Right ventricle myocardium inferior (tissue), 1 donor: ENCODE measurements around the gene CYTH3. TPM values are rescaled to one million over a fixed set of nuclear protein-coding genes. Genes with fewer than 3 reads are reported as not detected.
"Not testable (repeated sequence)": the region's sequence is repeated elsewhere in the genome, so short reads cannot be mapped to it uniquely, and the experiment has no call there.

Experiments used
- ATAC-seq: fragments of 200-7000 bp; cut with Tn5 transposase; one replicate; pipeline ENCODE4 v1.9.1; 2020; ENCODE audit warnings: mild to moderate bottlenecking, moderate library complexity
- DNase-seq: peaks from one replicate; pipeline ENCODE4 v3.0.0; 2021; ENCODE audit errors: missing footprints
- intact Hi-C: fragments of 100-400 bp; cut with DNase I; formaldehyde crosslinking; loops from one replicate; pipeline ENCODE4 v1.11.0; 2022
- long read RNA-seq: library from polyadenylated mRNA; unstranded; transcript quantifications from one replicate; pipeline ENCODE4 v2.0.0, GENCODE V29; 2021
- total RNA-seq: library from RNA; stranded (reverse); fragmentation: NEBNext Ultra II Directional; extraction: Animal tissue kit (Norgen Biotek cat#: 25700); gene quantifications from one replicate; pipeline ENCODE4 v1.2.1, GENCODE V29; 2021
- donor health status: DM: no; HTN: yes; CAD: no; lungs with severe emphysema.

CYTH3 gene, protein sequence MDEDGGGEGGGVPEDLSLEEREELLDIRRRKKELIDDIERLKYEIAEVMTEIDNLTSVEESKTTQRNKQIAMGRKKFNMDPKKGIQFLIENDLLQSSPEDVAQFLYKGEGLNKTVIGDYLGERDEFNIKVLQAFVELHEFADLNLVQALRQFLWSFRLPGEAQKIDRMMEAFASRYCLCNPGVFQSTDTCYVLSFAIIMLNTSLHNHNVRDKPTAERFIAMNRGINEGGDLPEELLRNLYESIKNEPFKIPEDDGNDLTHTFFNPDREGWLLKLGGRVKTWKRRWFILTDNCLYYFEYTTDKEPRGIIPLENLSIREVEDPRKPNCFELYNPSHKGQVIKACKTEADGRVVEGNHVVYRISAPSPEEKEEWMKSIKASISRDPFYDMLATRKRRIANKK
- total RNA-seq: 30.3 TPM
- long read RNA-seq, full-length matches to known transcripts: 33 of 48 reads
- long read RNA-seq, partial matches to known transcripts: 5 of 48 reads
- long read RNA-seq, other reads (novel, unspliced or antisense): 10 of 48 reads

DNA sequence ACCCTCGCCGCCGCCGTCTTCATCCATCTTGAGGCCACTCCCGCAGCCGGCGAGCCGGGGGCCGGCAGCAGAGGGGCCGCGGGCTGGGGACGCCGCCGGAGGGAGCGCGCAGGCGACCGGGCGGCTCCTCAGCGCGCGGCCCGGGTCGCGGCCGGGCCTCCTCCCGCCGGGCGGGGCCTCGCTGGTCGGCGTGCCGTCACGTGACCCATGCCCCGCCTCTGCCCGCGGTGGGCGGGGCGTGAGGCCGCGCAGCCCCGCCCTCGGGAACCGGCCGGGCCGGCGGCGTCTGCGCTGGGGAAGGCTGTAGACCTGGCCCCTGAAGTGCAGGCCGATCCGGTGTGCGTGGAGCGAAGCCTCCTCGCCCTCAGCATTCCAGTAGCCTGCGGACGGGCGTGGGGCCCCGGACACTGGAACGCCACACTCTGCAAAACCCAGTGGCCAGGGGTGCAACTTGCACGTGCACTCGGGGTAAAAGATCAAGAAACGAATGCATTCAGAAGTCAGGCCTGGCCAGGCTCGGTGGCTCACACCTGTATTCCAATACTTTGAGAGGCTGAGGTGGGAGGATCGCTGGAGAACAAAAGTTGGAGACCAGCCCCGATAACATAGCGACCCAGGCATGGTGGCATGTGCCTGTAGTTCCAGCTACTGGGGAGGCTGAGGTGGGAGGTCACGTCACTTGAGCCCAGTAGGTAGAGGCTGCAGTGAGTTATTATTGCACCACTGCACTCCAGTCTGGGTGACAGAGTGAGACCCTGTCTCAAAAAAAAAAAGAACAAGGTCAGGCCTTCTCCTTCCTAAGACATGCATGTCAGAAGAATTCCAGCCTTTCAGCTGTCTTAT, at the start of gene CYTH3:
Gene CYTH3 (minus strand): TSS at position 144 of the 843 bp plus-strand sequence. CDS start 117 bp downstream, at position 27.
- intact Hi-C loops: loop anchor here (5.0 kb wide), 2 partner anchors 45 kb away; no protein-coding TSS in a partner anchor
- DNase-seq (peak; percentile 91), ATAC-seq (peak; percentile 95)

DNA sequence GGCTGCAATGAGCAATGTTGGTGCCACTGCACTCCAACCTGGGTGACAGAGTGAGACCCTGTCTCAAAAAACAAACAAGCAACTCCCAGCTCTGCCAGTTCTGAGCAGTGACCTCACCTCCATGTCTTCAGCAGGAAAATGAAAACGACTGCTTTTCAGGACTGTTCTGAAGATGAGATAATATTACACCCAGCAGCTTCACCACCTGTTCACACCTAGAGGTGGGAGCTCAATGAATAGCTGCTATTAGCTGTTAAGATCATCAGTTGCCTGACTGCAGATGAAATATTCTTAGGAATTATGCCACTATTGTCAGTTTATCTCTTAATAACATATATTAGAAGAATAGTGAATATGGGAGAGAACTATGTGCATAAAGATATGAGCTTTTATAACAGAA, 48.4 kb upstream of the CYTH3 start:
- DNase-seq (no peak), ATAC-seq (no peak)
- intact Hi-C loops: no loop called here

DNA sequence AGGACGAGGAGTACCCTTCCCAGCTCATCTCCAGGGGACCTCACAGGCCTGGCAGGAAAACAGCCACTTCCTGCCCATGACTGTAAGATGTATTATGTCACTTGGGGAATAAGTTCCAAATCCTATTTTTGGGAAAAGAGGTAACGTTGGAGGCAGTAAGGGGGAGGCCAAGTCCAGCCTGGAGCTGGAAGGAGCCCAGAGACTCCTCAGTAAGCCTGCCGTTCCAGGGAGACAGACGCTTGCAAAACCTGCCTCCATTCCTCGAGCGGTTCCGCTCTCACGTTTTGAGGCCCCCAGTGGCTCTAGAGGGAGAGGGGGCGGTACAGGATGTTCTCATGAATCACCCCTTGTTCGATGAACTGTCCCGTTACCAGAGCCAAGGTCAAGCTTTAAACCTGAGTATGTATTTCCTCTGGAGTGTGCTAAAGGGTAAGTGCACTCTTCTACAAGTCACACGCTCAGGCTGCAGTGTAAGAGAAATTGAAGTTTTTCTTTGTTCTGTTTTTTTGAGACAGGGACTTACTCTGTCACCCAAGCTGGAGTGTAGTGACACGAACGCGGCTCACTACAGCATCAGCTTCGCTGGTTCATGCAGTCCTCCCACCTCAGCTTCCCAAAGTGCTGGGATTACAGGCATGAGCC, 45.5 kb upstream of the CYTH3 start:
- peak; percentile 93 for ATAC-seq
- intact Hi-C loops: loop anchor here (5.0 kb wide), 1 partner anchor 46 kb away; the partner anchor contains the start of gene CYTH3

DNA sequence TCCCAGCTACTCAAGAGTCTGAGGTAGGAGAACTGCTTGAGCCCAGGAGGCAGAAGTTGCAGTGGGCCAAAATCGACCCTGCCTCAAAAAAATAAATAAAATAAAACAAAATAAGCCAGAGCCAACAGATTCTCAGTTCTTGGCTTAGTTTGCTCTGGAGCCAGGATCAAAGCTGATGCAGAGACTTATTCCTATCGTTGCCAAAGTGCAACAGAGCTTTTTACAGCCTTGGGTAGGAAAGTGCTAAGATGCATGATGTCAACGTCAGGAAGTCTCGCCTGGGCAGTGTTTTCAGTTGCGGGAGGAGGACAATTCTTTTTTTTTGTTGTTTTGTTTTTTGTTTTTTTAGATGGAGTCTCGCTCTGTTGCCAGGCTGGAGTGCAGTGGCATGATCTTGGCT, 43.8 kb upstream of the CYTH3 start:
- intact Hi-C loops: loop anchor here (5.0 kb wide), 1 partner anchor 44 kb away; the partner anchor contains the start of gene CYTH3
- no peak for DNase-seq
- no peak for ATAC-seq

More for the DNA sequence above, 45.5 kb upstream of the CYTH3 start:
- peak; percentile 80 for DNase-seq

DNA sequence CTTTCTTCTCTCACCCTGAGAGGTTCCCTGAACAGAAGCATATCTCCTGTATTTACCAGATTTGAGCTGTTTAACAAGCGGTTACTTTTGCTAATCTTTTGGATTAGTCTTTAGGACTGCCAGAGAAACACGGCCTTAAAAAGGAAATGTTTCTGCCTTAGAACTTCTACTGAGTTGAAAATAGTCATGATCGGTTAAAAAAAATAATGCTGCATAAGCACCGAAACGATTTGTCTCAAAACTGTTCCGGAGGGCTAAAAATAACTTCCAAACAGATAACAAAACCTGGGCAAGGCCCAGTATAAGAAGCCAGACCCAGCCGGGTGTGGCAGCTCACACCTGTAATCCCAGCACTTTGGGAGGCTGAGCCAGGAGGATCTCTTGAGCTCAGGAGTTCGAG, 43.3 kb upstream of the CYTH3 start:
- ATAC-seq: no peak
- no peak for DNase-seq
- intact Hi-C loops: loop anchor here (5.0 kb wide), 1 partner anchor 43 kb away; the partner anchor contains the start of gene CYTH3

DNA sequence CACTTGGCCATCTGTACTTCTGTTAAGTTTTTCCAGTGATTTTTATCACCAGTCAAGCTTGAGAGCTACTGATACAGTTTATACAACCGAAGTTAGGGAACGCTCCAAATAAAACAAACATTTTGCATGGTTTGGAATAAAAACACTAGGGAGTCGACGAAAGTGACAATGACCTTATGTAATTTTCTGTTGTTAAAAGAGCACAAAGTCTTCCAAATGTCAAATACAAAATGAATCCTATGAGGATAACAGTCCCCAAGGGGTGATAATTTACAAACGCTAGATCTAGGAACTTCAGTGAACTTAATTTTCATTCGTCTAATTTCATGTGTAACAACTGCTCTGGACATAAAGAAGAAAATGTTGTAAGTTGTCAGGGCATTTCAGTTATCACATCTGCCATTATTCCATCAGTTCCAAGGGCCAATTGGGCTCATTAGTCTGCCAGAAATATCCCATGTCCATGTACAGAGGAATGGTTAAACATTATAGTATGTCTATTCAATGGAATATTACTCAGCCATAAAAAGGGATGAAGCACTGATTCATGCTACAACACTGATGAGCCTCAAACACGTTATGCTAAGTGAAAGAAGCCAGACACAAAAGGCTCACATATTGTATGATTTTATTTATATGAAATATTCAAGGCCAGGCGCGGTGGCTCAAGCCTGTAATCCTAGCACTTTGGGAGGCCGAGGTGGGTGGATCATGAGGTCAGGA, 38.0 kb upstream of the CYTH3 start:
- DNase-seq: no peak
- no peak for ATAC-seq
- intact Hi-C loops: no loop called here

DNA sequence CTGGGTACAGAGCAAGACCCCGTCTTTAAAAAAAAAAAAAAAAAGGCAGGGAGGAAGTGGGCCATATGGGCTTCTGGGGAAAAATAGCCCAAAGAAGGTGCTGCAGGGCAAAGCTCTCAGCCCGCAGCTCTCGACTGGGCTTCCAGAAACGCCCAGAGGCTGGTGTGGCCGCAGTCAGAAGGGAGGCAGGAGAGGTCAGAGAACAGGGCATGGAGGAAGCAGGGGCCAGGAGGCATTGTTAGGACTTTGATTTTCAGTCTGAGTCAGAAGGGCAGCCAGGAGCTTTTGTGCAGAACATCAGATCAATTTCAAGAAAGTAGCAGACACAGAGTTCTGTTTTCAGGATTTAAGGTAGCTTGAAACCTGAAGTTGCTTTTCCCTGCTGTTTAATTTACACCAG, 35.3 kb upstream of the CYTH3 start:
- no peak for ATAC-seq
- intact Hi-C loops: no loop called here
- DNase-seq: no peak

DNA sequence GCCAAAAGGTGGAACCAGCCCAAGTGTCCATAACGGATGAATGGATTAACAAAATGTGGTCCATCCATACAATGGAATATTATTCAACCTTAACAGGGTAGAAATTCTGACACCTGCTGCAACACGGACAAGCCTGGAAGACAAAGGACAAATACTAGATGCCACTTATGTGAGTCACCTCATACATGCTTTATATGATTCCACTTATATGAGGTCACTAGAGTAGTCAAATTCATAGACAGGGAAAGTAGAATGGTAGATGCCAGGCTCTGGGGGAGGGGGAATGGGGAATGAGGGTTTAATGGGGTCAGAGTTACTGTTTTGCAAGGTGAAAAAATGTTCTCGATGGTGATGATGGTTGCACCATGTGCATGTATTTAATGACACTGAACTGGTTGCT, 34.0 kb upstream of the CYTH3 start:
- DNase-seq (no peak), ATAC-seq (no peak)
- intact Hi-C loops: no loop called here

DNA sequence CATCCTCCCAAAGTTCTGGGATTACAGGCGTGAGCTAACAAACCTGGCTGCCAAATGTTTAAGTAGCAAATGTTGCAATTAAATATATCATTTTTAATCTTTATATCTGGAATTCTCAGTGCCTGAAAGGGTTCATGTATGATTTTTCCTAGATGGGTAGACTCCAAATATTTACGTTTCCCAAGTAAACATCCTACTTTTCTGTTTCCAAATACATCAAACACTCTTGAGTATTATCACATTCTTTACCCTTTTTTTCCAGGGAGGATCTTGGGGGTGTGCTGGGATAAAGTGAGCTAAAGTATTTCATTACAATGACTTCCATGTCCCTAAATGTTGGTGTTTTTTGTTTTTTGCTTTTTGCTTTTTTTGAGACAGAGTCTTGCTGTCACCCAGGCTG, 32.9 kb upstream of the CYTH3 start:
- intact Hi-C loops: no loop called here
- ATAC-seq: no peak
- no peak for DNase-seq

DNA sequence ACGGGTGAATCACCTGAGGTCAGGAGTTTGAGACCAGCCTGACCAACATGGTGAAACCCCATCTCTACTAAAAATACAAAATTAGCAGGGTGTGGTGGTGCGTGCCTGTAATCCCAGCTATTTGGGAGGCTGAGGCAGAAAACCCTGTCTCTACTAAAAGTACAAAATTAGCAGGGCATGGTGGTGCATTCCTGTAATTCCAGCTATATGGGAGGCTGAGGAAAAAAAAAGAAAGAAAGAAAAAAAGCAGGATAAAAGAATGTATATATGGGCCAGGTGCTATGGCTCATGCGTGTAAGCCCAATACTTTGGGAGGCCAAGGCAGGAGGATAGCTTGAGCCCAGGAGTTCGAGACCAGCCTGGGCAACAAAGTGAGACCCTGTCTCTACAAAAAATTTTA, 29.0 kb upstream of the CYTH3 start:
- DNase-seq, intact Hi-C loops, ATAC-seq: not testable (repeated sequence)

DNA sequence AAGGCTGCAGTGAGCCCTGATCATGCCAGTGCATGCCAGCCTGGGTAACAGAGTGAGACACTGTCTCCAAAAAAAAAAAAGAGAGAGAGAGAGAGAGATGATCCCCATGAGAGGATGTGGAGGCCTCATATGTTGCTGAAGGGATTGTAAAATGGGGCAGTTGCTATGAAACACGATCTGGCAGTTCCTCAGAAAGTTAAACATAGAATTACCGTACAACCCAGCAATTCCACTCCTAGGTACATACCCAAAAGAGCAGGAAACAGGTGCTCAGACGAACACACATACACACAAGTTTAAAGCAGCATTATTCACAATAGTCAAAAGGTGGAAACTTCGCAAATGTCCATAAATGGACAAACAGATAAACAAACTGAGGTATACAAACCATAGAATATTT, 27.4 kb upstream of the CYTH3 start:
- intact Hi-C loops: no loop called here
- DNase-seq (no peak), ATAC-seq (no peak)

DNA sequence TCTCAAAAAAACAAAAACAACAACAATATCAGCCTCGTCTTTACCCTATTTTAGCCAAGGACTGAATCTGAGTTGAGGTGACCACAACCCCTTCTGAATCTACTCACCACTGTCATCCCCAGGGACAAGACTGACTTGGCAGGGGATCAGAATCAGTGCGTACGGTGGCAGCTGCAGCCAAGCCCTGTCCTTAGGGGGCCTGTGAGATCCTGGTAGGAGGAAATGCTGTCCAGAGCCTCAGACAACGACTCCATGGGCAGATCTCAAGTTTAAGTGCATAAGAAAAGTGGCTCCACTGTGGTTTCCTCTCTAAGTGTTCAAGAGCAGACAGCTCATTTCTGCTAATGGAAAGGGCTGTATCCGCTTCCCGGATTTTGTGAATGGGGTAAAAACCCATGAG, 22.4 kb upstream of the CYTH3 start:
- intact Hi-C loops: no loop called here
- DNase-seq: no peak
- ATAC-seq: no peak

DNA sequence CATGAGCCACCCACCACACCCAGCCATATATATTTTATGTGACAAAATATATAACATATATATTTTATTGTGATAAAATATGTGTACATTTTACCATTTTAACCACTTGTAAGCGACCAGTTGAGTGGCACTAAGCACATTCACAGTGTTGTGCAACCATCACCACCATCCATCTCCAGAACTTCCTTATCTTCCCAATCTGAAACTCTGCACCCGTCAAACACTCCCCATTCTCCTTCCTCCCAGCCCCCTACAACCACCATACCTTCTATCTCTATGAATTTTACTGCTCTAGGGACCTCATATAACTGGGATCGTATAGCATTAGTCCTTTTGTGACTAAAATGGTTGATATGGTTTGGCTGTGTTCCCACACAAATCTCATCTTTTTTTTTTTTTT, 20.8 kb upstream of the CYTH3 start:
- DNase-seq (no peak), ATAC-seq (no peak)
- intact Hi-C loops: no loop called here

DNA sequence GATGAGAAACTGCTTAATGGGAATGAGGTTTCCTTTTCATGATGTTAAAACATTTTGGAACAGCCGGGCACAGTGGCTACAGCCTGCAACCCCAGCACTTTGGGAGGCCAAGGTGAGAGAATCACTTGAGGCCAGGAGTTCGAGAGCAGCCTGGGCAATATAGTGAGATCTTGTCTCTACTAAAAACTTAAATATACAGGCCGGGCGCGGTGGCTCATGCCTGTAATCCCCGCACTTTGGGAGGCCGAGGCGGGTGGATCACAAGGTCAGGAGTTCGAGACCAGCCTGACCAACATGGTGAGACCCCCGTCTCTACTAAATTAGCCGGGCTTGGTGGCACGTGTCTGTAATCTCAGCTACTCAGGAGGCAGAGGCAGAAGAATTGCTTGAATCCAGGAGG, 19.5 kb upstream of the CYTH3 start:
- ATAC-seq, intact Hi-C loops, DNase-seq: not testable (repeated sequence)

DNA sequence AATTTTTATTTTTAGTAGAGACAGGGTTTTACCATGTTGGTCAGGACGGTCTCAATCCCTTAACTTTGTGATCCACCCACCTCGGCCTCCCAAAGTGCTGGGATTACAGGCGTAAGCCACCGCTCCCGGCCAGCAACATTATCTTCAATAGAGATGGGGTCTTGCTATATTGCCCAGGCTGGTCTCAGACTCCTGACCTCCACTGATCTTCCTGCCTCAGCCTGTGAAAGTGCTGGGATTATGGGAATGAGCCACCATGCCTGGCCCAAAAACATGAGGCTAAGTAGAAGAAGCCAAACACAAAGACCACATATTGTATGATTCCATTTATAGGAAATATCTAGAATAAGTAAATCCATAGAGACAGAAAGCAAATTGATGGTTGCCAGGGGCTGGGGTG, 19.1 kb upstream of the CYTH3 start:
- intact Hi-C loops: no loop called here
- no peak for ATAC-seq
- DNase-seq: no peak

DNA sequence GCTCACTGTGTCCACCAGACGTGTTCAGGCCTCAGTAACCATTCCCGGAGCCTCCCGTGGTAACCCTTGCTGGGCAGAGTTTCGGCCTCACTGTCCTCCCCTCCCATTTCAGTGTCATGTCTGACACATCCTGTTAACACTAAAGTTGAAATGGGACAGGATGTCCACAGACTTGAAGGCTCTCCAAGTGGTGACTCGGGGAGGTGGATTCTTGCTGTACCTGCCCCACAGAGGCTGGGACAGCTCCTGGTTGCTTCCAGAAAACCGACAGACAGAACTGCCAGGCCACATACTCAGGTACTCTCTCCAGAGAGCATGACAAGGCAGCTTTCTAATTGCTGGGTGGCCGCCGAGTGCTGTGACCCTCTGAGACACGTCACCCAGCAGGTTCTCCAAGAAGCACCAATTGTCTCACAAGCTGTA, 17.9 kb upstream of the CYTH3 start:
- intact Hi-C loops: no loop called here
- DNase-seq (no peak), ATAC-seq (no peak)

DNA sequence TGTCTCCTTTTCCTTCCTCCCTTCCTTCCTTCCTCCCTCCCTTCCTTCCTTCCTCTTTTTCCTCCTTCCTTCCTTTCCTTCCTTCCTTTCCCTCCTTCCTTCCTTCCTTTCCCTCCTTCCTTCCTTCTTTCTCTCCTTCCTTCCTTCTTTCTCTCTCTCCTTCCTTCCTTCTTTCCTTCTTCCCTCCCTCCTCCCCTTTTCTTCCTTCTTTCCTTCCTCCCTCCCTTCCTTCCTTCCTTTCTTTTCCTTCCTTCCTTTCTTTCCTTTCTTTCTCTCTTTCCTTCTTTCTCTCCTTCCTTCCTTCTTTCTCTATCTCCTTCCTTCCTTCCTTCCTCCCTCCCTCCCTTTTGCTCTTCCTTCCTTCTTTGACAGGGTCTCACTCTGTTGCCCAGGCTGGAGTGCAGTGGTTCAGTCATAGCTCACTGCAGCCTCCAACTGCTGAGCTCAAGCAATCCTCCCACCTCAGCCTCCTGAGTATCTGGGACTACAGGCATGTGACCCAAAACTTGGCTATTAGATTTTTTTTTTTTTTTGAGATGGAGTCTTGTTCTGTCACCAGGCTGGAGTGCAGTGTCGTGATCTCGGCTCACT, 15.9 kb upstream of the CYTH3 start:
- intact Hi-C loops: no loop called here
- no peak for ATAC-seq

DNA sequence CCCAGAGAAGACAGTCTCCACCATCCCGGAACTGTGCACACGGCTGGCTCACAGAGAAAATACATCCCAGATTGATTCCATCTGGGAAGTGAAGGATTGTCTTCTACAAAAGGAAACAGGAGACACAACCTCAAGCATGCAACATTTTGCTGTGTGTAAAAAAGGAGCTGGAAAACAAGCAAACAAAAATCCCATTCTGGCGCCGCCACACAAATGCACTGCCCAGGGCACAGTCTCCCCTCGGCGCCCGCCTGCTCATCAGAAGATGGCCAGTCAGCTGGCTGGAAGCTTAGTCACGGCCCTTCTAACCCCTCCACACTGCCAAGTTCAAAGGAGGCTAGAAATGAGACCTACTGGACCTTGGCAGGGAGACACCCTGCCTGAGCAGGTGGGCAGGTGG, 14.1 kb upstream of the CYTH3 start:
- ATAC-seq (no peak), DNase-seq (no peak)
- intact Hi-C loops: no loop called here

More for the DNA sequence above, 15.9 kb upstream of the CYTH3 start:
- no peak for DNase-seq
